Measurements from ENCODE around the gene ATF7.

GRCh38 chr12:53532524-53533445 lies 93.4 kb downstream of the ATF7 start:
- TF ChIP-seq CTCF (IDR thresholded peaks at IDR 0.05 in 8 of 11, conservative IDR thresholded peaks at IDR 0.05 in 3 of 11) (no peak), POLR2AphosphoS5 (IDR thresholded peaks at IDR 0.05) (no peak), POLR2A (IDR thresholded peaks at IDR 0.05) (no peak)

Data from spleen (tissue), 7 donors.